ENCODE data around the gene ANKRD11.

DNA sequence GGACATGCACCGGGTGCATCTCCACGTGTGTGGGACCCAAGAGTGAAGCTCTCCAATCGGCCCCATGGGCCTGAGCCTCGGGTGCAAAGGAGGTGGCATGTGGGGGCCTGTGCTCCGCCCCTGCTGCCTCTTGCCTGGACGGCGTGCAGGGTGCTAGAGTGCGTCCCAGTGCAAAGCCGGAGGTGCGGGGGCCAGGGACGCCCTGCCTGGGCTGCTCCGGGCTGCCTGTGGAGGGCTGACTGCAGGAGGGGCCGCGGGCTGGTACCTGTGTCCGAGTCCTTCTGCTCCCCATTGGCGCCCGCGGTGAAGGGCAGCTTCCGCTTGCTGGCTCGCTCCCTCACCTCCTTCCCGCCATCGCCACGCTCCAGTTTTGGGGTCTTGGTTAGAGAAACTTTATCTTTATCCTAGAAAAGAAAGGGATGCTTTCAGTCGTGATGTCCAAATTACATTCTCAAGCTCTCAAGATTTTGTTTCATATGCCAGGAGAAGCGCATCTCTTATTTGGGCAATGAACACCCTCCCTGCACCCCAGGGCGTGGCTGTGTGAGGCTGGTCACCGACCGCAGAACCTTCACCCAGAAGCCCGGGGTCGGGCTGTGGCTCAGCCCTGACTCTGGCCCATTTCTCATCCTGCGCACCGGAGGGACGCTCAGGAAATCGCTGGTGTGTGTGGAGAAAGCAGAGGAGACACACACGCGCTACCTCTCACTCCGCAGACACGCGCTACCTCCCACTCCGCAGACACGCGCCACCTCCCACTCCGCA lies 185.2 kb downstream of the ANKRD11 start:
- TF ChIP-seq CTCF (IDR thresholded peaks at IDR 0.05; ENCODE audit: extremely low read depth in 1 of 2, insufficient read depth in 1 of 2, low read depth in 1 of 2, low read length in 2 of 2), result no peak
- TF ChIP-seq JUN (IDR thresholded peaks at IDR 0.05; ENCODE audit: borderline replicate concordance, insufficient read depth, insufficient read length, low read depth), result no peak
